Gastrocnemius medialis (tissue), 4 donors: Measurements from ENCODE around the gene SLC9B1. TPM values are rescaled to one million over a fixed set of nuclear protein-coding genes. Genes with fewer than 3 reads are reported as not detected.

Experiments
- ATAC-seq, 2 donors: fragments of 150-250 bp; one replicate each; pipeline ENCODE4 v1.9.1; 2016
- DNase-seq, 2 donors: peaks; one replicate each; pipeline ENCODE4 v3.0.0-alpha.2; 2019
- H3K27ac ChIP-seq, 4 donors: fragments of 200-600 bp; sonication (generic); 1 replicate in 1 of 4; 2 replicates in 3 of 4; pipeline ENCODE4 v1.5.1; 2016 to 2018; ENCODE audit warnings: mild to moderate bottlenecking in 2 of 4, moderate library complexity in 1 of 4
- H3K27me3 ChIP-seq, 3 donors: fragments of 200-600 bp; sonication (generic) in 2 of 3; 1 replicate in 1 of 3; 2 replicates in 2 of 3; pipeline versions ENCODE4 v1.5.1 to v1.6.0; 2016 to 2019; ENCODE audit warnings: mild to moderate bottlenecking in 1 of 3, moderate library complexity in 1 of 3
- H3K36me3 ChIP-seq, 2 donors: fragments of 200-600 bp; sonication (generic) in 1 of 2; one replicate each; pipeline ENCODE4 v1.5.1; 2017 to 2018
- H3K4me1 ChIP-seq, 2 donors: fragments of 200-600 bp; sonication (generic) in 1 of 2; one replicate each; pipeline ENCODE4 v1.5.1; 2016 to 2017; ENCODE audit warnings: mild to moderate bottlenecking in 2 of 2
- H3K4me3 ChIP-seq, 4 donors: fragments of 200-600 bp; sonication (generic) in 3 of 4; 1 replicate in 1 of 4; 2 replicates in 3 of 4; pipeline ENCODE4 v1.5.1; 2016 to 2019; ENCODE audit warnings: mild to moderate bottlenecking in 2 of 4
- H3K9me3 ChIP-seq, 3 donors: fragments of 200-600 bp; sonication (generic) in 2 of 3; 1 replicate in 1 of 3; 2 replicates in 2 of 3; pipeline ENCODE4 v1.5.1; 2016 to 2019
- POLR2A ChIP-seq, 2 donors: fragments of 450-650 bp; IDR thresholded peaks; one replicate each; pipeline ENCODE4 v1.6.1; 2017; ENCODE audit warnings: antibody characterized with exemption in 2 of 2, mild to moderate bottlenecking in 2 of 2, moderate library complexity in 2 of 2
- in situ Hi-C, 4 donors: fragments of 200-750 bp; cut with MboI; loops; one replicate each; pipeline versions ENCODE4 v1.15.0 to v1.8.0; 2017; ENCODE audit warnings: low sequenced_read_pairs in 4 of 4
- intact Hi-C: fragments of 100-400 bp; cut with DNase I; formaldehyde crosslinking; loops from one replicate; pipeline ENCODE4 v1.15.1; 2023; ENCODE audit warnings: low total_unique reads
- total RNA-seq, 4 donors: library from RNA; depleted of rRNA; stranded (reverse); fragments of >200 nt; gene quantifications; one replicate each; pipeline versions ENCODE4 v1.1.0 to v1.2.3, GENCODE V29; 2016
- TF ChIP-seq, protein P1 (sequence below), 5 experiments: fragments of 450-650 bp in 3 of 5; fragments of 200-600 bp in 2 of 5; sonication (generic) in 2 of 5; IDR thresholded peaks in 4 of 5; conservative IDR thresholded peaks in 1 of 5; 1 replicate in 4 of 5; 2 replicates in 1 of 5; pipeline ENCODE4 v1.5.1; 2016 to 2019; ENCODE audit warnings: antibody characterized with exemption in 5 of 5, mild to moderate bottlenecking in 3 of 5, moderate library complexity in 3 of 5

Gene SLC9B1
- total RNA-seq, 4 donors from 2014 or later = not detected

DNA sequence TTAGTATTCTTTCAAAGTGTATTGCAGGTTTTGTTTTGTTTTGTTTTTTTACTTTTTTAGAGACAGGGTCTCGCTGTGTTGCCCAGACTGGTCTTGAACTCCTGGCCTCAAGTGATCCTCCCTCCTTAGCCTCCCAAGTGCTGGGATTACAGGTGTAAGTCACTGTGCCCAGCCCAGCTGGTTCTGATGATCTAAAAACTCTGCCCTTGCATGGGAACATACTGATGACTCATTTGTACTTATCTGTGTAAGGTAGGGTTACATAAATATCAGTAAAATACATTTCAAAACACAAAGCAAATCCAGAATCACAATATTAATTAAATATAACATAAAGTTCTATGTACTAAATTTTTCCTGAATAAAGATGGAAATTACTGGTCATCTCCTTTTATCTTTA lies 7.4 kb upstream of the SLC9B1 start:
- Histone ChIP-seq H3K4me3 (no peak overlapping the region), H3K27me3 (no peaks in the 10 kb centered on the region), H3K4me1 (no peaks in the 10 kb centered on the region), H3K27ac (no peak overlapping the region), H3K9me3 (no peaks in the 10 kb centered on the region), H3K36me3 (no peaks in the 10 kb centered on the region)
- ATAC-seq (no peak), DNase-seq (no peak)
- intact Hi-C loops = no loop called here
- no peak for TF ChIP-seq POLR2A (IDR thresholded peaks at IDR 0.05)
- TF ChIP-seq, protein P1, sequence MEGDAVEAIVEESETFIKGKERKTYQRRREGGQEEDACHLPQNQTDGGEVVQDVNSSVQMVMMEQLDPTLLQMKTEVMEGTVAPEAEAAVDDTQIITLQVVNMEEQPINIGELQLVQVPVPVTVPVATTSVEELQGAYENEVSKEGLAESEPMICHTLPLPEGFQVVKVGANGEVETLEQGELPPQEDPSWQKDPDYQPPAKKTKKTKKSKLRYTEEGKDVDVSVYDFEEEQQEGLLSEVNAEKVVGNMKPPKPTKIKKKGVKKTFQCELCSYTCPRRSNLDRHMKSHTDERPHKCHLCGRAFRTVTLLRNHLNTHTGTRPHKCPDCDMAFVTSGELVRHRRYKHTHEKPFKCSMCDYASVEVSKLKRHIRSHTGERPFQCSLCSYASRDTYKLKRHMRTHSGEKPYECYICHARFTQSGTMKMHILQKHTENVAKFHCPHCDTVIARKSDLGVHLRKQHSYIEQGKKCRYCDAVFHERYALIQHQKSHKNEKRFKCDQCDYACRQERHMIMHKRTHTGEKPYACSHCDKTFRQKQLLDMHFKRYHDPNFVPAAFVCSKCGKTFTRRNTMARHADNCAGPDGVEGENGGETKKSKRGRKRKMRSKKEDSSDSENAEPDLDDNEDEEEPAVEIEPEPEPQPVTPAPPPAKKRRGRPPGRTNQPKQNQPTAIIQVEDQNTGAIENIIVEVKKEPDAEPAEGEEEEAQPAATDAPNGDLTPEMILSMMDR (IDR thresholded peaks at IDR 0.05 in 4 of 5, conservative IDR thresholded peaks at IDR 0.05 in 1 of 5) = no peak
- in situ Hi-C loops = no loop called here

DNA sequence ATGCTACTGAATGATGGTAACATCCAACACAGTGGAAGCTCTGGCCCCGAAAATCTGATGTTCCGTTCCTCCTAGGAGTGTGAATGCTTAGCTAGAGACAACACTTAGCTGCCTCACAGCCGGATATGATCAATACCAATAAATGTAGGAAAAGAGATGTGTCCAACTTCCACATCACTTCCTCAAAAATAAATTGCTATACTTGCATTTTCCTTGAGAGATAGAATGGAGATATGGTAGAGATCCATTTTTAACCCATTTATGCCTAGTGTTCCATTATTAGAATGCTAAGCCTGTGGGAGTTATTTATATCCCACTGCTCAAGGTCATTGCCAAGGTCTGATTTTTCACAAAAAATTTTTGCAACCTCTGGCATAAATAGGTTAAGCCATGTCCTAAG lies 5.5 kb upstream of the SLC9B1 start:
- Histone ChIP-seq H3K9me3 (no peaks in the 10 kb centered on the region), H3K36me3 (no peaks in the 10 kb centered on the region), H3K27me3 (no peaks in the 10 kb centered on the region), H3K27ac (no peak overlapping the region), H3K4me1 (peaks cover 4 to 12% of the 10 kb centered on the region in 2 donors), H3K4me3 (no peak overlapping the region)
- intact Hi-C loops = no loop called here
- TF ChIP-seq POLR2A (IDR thresholded peaks at IDR 0.05) = no peak
- TF ChIP-seq, protein P1 (IDR thresholded peaks at IDR 0.05 in 4 of 5, conservative IDR thresholded peaks at IDR 0.05 in 1 of 5) = no peak
- in situ Hi-C loops = loop anchor here in 1 of 4 donors (25.0 kb wide), 1 partner anchor 588 kb away; no protein-coding TSS in a partner anchor
- no peak for ATAC-seq
- DNase-seq = no peak

DNA sequence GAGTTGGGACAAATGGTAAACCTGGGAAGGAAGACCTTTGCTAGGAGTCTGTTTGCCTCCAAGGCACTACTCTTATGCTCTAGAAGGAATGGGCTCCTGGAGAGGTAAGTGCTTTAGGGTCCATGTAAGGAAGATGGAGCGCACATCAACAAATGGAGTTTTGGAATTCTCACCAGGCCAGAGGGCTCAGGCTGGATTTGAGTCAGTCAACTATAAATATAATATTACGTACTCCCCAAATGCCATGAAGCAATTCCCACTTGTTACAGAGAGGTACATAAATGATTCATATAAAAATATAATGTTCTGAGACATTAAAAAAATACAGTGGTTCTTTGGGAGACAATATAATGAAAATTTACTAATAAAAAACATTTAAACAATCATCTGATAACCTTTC lies 1.6 kb upstream of the SLC9B1 start:
- Histone ChIP-seq H3K4me3 (no peak overlapping the region), H3K4me1 (peaks cover 15 to 21% of the 10 kb centered on the region in 2 donors), H3K9me3 (no peaks in the 10 kb centered on the region), H3K36me3 (no peaks in the 10 kb centered on the region), H3K27ac (peak overlapping the region; percentile 90 to 96 (median 95)), H3K27me3 (no peaks in the 10 kb centered on the region)
- ATAC-seq (peak; percentile 62 to 63), DNase-seq (peak in 1 of 2 donors; percentile 17)
- in situ Hi-C loops = loop anchor here in 1 of 4 donors (25.0 kb wide), 1 partner anchor 584 kb away; no protein-coding TSS in a partner anchor
- TF ChIP-seq, protein P1 (IDR thresholded peaks at IDR 0.05 in 4 of 5, conservative IDR thresholded peaks at IDR 0.05 in 1 of 5) = no peak
- TF ChIP-seq POLR2A (IDR thresholded peaks at IDR 0.05) = no peak
- intact Hi-C loops = loop anchor here (2.0 kb wide), 1 partner anchor 56 kb away; the partner anchor contains the start of gene SLC9B2

DNA sequence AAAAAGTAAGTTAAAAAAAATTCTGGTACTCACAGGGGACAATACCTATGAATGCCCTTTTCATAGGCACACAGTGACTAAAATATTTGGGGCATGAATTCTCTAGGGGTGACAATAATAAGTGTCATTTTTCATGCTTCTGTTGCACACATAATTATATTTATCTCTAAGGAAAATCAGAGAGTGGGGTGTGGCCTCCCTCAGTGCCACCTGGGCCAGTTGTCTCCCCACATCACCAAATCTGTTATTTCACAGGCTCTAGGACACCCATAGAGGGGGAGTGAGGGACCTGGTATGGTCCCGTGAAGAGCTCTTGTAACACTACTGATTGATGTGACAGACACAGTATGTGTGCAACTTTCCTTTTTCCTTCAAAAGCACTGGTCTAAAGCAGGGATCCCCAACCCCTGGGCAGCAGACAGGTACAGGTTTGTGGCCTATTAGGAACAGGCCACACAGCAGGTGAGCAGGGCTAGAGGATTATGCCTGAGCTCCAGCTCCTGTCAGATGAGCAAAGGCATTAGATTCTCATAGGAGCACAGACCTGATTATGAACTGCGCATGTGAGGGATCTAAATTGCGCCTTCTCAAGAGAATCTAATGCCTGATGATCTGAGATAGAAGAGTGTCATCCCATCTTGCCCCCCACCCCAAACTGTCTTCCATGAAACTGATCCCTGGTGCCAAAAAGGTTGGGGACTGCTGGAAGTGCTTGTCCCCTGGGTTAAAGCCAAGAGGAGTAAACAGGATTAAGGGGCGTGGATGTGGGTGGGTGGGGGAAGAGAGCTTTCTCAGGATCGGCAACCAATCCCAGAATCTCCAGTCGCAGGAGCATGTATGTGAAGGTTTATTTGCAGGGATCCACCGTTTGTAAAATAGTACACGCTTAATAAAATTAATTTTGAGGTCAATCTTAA lies 856 bp downstream of the SLC9B1 start:
- no peaks in the 10 kb centered on the region for H3K36me3 ChIP-seq
- TF ChIP-seq POLR2A (IDR thresholded peaks at IDR 0.05) = no peak
- DNase-seq = peak in 1 of 2 donors; percentile 28
- intact Hi-C loops (loop anchor here (1.0 to 2.0 kb wide), 2 partner anchors 150 to 190 kb away; partner anchors contain the start of gene CISD2), in situ Hi-C loops (loop anchor here in 2 of 4 donors (10.0 to 25.0 kb wide), 2 partner anchors 144 to 581 kb away; no protein-coding TSS in a partner anchor)
- peak in 1 of 2 donors; percentile 14 for ATAC-seq
- no peaks in the 10 kb centered on the region for H3K27me3 ChIP-seq
- H3K9me3 ChIP-seq = no peaks in the 10 kb centered on the region
- peak overlapping the region; percentile 58 to 64 (median 62) for H3K4me3 ChIP-seq
- H3K27ac ChIP-seq = peak overlapping the region; percentile 90 to 96 (median 95)
- H3K4me1 ChIP-seq = peaks cover 15 to 21% of the 10 kb centered on the region in 2 donors

DNA sequence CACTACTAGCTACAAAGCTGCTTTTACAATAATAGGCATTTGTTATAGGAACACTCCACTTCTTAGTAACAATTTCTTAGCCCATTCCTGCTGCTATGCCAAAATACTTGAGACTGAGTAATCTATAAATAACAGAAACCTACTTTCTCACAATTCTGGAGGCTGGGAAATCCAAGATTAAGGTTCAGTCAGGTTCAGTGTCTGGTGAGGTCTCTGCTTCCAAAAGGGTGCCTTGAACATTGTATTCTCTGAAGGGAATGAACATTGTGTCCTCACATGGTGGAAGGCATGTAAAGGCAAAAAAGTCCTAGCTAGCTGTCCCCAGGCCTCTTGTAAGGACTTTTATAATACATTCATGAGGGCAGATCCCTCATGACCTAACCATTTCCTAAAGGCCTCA lies 7.0 kb downstream of the SLC9B1 start:
- Histone ChIP-seq H3K4me3 (no peak overlapping the region), H3K9me3 (no peaks in the 10 kb centered on the region), H3K27me3 (no peaks in the 10 kb centered on the region), H3K36me3 (no peaks in the 10 kb centered on the region), H3K27ac (peak overlapping the region; percentile 51 to 76 (median 64)), H3K4me1 (peaks cover 13 to 17% of the 10 kb centered on the region in 2 donors)
- ATAC-seq (peak in 1 of 2 donors; percentile 37), DNase-seq (no peak)
- no peak for TF ChIP-seq POLR2A (IDR thresholded peaks at IDR 0.05)
- TF ChIP-seq, protein P1 (IDR thresholded peaks at IDR 0.05 in 4 of 5, conservative IDR thresholded peaks at IDR 0.05 in 1 of 5) = no peak
- intact Hi-C loops (loop anchor here (5.0 kb wide), 2 partner anchors 250 to 510 kb away; partner anchors contain the start of genes MANBA and NFKB1), in situ Hi-C loops (loop anchor here in 2 of 4 donors (10.0 to 25.0 kb wide), 2 partner anchors 138 to 575 kb away; no protein-coding TSS in a partner anchor)
